Liver (tissue), 9 donors: ENCODE measurements around the gene UBE3D. TPM values are rescaled to one million over a fixed set of nuclear protein-coding genes. Genes with fewer than 3 reads are reported as not detected.
"Not testable (repeated sequence)": the region's sequence is repeated elsewhere in the genome, so short reads cannot be mapped to it uniquely, and the experiment has no call there.

ENCODE experiments used
- DNase-seq: peaks from one replicate; pipeline ENCODE4 v3.0.0-alpha.2; 2017; ENCODE audit warnings: low spot score
- H3K27ac ChIP-seq, 2 donors: one replicate each; pipeline ENCODE4 v1.7.0; 2013; ENCODE audit warnings: inconsistent platforms in 2 of 2, low read length in 2 of 2, control low read depth in 1 of 2, low read depth in 1 of 2, mild to moderate bottlenecking in 1 of 2
- H3K27me3 ChIP-seq, 4 donors: one replicate each; pipeline versions ENCODE4 v1.6.1 to v1.7.0; 2013; ENCODE audit warnings: low read length in 3 of 4, inconsistent platforms in 1 of 4, mild to moderate bottlenecking in 1 of 4, moderate library complexity in 1 of 4; ENCODE audit not compliant: control insufficient read depth in 4 of 4, insufficient read depth in 4 of 4
- H3K36me3 ChIP-seq, 4 donors: one replicate each; pipeline versions ENCODE4 v1.6.1 to v1.7.0; 2013; ENCODE audit warnings: low read length in 3 of 4, mild to moderate bottlenecking in 3 of 4, low read depth in 1 of 4, moderate library complexity in 1 of 4; ENCODE audit not compliant: control insufficient read depth in 4 of 4, insufficient read depth in 3 of 4
- H3K4me1 ChIP-seq, 4 donors: one replicate each; pipeline versions ENCODE4 v1.6.1 to v1.7.0; 2013; ENCODE audit warnings: low read length in 3 of 4, mild to moderate bottlenecking in 3 of 4, moderate library complexity in 1 of 4; ENCODE audit not compliant: control insufficient read depth in 4 of 4, insufficient read depth in 4 of 4
- H3K4me3 ChIP-seq, 3 donors: one replicate each; pipeline versions ENCODE4 v1.6.1 to v1.7.0; 2013; ENCODE audit warnings: low read length in 3 of 3, control low read depth in 1 of 3, low read depth in 1 of 3, mild to moderate bottlenecking in 1 of 3
- H3K9ac ChIP-seq, 2 donors: one replicate each; pipeline ENCODE4 v1.7.0; 2013; ENCODE audit warnings: low read length in 2 of 2, mild to moderate bottlenecking in 2 of 2, moderate library complexity in 2 of 2, control low read depth in 1 of 2, low read depth in 1 of 2
- H3K9me3 ChIP-seq, 4 donors: one replicate each; pipeline versions ENCODE4 v1.6.1 to v1.7.0; 2013; ENCODE audit warnings: low read length in 3 of 4; ENCODE audit not compliant: control insufficient read depth in 4 of 4
- ATF3 ChIP-seq: IDR thresholded peaks from 2 replicates; pipeline ENCODE4 v1.6.1; 2016; ENCODE audit warnings: antibody characterized with exemption
- CTCF ChIP-seq: fragments of 150-350 bp; IDR thresholded peaks from 2 replicates; pipeline ENCODE4 v1.5.1; 2017; ENCODE audit warnings: improper control_type of control experiment, low read depth, low read length; ENCODE audit not compliant: missing input control
- EGR1 ChIP-seq, 2 donors: IDR thresholded peaks; 2 replicates each; pipeline ENCODE4 v1.6.1; 2016 to 2018; ENCODE audit warnings: antibody characterized with exemption in 2 of 2, low read depth in 2 of 2
- FOXA1 ChIP-seq: IDR thresholded peaks from 2 replicates; pipeline ENCODE4 v1.6.1; 2016; ENCODE audit warnings: antibody characterized with exemption
- FOXA2 ChIP-seq: IDR thresholded peaks from 2 replicates; pipeline ENCODE4 v1.6.1; 2016; ENCODE audit warnings: antibody characterized with exemption
- GABPA ChIP-seq, 2 donors: IDR thresholded peaks in 1 of 2; conservative IDR thresholded peaks in 1 of 2; 2 replicates each; pipeline ENCODE4 v1.6.1; 2016; ENCODE audit warnings: antibody characterized with exemption in 2 of 2, mild to moderate bottlenecking in 1 of 2, moderate library complexity in 1 of 2
- HNF4A ChIP-seq, 2 donors: conservative IDR thresholded peaks; 2 replicates each; pipeline ENCODE4 v1.6.1; 2016; ENCODE audit warnings: antibody characterized with exemption in 2 of 2, mild to moderate bottlenecking in 2 of 2
- HNF4G ChIP-seq: IDR thresholded peaks from 2 replicates; pipeline ENCODE4 v1.6.1; 2016; ENCODE audit warnings: antibody characterized with exemption
- JUND ChIP-seq, 2 donors: IDR thresholded peaks; 2 replicates each; pipeline ENCODE4 v1.6.1; 2016; ENCODE audit warnings: antibody characterized with exemption in 2 of 2
- MAX ChIP-seq: IDR thresholded peaks from 2 replicates; pipeline ENCODE4 v1.6.1; 2016; ENCODE audit warnings: antibody characterized with exemption
- NR2F2 ChIP-seq: IDR thresholded peaks from 2 replicates; pipeline ENCODE4 v1.6.1; 2016; ENCODE audit warnings: antibody characterized with exemption
- RAD21 ChIP-seq, 2 donors: IDR thresholded peaks; 2 replicates each; pipeline ENCODE4 v1.6.1; 2016; ENCODE audit warnings: antibody characterized with exemption in 2 of 2, mild to moderate bottlenecking in 2 of 2
- REST ChIP-seq: IDR thresholded peaks from 2 replicates; pipeline ENCODE4 v1.6.1; 2016; ENCODE audit warnings: antibody characterized with exemption, mild to moderate bottlenecking
- RXRA ChIP-seq, 2 donors: IDR thresholded peaks; 2 replicates each; pipeline ENCODE4 v1.6.1; 2017 to 2018; ENCODE audit warnings: antibody characterized with exemption in 2 of 2, mild to moderate bottlenecking in 1 of 2
- SP1 ChIP-seq: IDR thresholded peaks from 2 replicates; pipeline ENCODE4 v1.6.1; 2018; ENCODE audit warnings: antibody characterized with exemption, mild to moderate bottlenecking
- TAF1 ChIP-seq: conservative IDR thresholded peaks from 2 replicates; pipeline ENCODE4 v1.6.1; 2016; ENCODE audit warnings: antibody characterized with exemption, mild to moderate bottlenecking
- YY1 ChIP-seq: IDR thresholded peaks from 2 replicates; pipeline ENCODE4 v1.6.1; 2016; ENCODE audit warnings: antibody characterized with exemption, mild to moderate bottlenecking
- ZBTB33 ChIP-seq: IDR thresholded peaks from 2 replicates; pipeline ENCODE4 v1.6.1; 2016; ENCODE audit warnings: antibody characterized with exemption
- WGBS: extraction: QIAGEN DNeasy Blood & Tissue Kit; methylation state at CpG from one replicate; pipeline ENCODE4 v1.1.7; 2013; 5-methylcytosine and 5-hydroxymethylcytosine counted together
- polyA plus RNA-seq, 2 donors: library from polyadenylated mRNA; stranded (reverse) in 1 of 2; unstranded in 1 of 2; fragments of 200-250 nt in 1 of 2; fragments of >200 nt in 1 of 2; fragmentation: Nextera tagmentation in 1 of 2; extraction: Ambion mirVana in 1 of 2; gene quantifications; one replicate each; pipeline versions ENCODE4 v1.2.1 to v1.2.3, GENCODE V29; 2013 to 2015
- total RNA-seq, 2 donors: library from RNA; depleted of rRNA; stranded (reverse); fragments of >200 nt; gene quantifications; one replicate each; pipeline ENCODE4 v1.2.3, GENCODE V29; 2014
- donor health status: healthy.
- donor health status: healthy.
- donor health status: healthy.
- donor health status: healthy.
- donor health status: healthy.

The UBE3D gene
- total and polyA plus RNA-seq, 4 donors: 0.78 to 6.4 (median 1.9) TPM

GRCh38 chr6:82862543-82862942 lies 203.1 kb downstream of the UBE3D start:
- Histone ChIP-seq H3K36me3 (no peaks in the 10 kb centered on the region), H3K4me1 (no peaks in the 10 kb centered on the region), H3K9ac (no peak overlapping the region), H3K27me3 (no peaks in the 10 kb centered on the region), H3K27ac (no peak overlapping the region), H3K9me3 (no peaks in the 10 kb centered on the region), H3K4me3 (no peak overlapping the region)
- DNase-seq: no peak
- WGBS: 58% methylated on average over 1 of the region's 1 CpG
- TF ChIP-seq SP1: no peak
- TF ChIP-seq JUND (IDR thresholded peaks at IDR 0.05): peak; percentile 15 to 25

- Histone ChIP-seq H3K4me3 (no peak overlapping the region), H3K9me3 (no peaks in the 10 kb centered on the region), H3K36me3 (no peaks in the 10 kb centered on the region), H3K27ac (no peak overlapping the region), H3K9ac (no peak overlapping the region), H3K27me3 (no peaks in the 10 kb centered on the region), H3K4me1 (no peaks in the 10 kb centered on the region)
- no peak for DNase-seq
- WGBS: 87% methylated on average over 1 of the region's 1 CpG
- TF ChIP-seq SP1 (no peak), ATF3 (no peak), YY1 (no peak), MAX (no peak), REST (no peak), RAD21 (IDR thresholded peaks at IDR 0.05) (no peak), JUND (IDR thresholded peaks at IDR 0.05) (no peak), HNF4A (conservative IDR thresholded peaks at IDR 0.05) (no peak), NR2F2 (no peak), TAF1 (no peak), FOXA1 (no peak), GABPA (IDR thresholded peaks at IDR 0.05 in 1 of 2, conservative IDR thresholded peaks at IDR 0.05 in 1 of 2) (no peak), RXRA (IDR thresholded peaks at IDR 0.05) (no peak), EGR1 (IDR thresholded peaks at IDR 0.05; ENCODE audit: low read depth in 2 of 2) (no peak), ZBTB33 (no peak), CTCF (no peak), HNF4G (no peak), FOXA2 (no peak)
Measured at GRCh38 chr6:82861121-82861520, 204.5 kb downstream of the UBE3D start.

GRCh38 chr6:82856077-82856476 lies 209.6 kb downstream of the UBE3D start:
- not testable (repeated sequence) for H3K9me3 ChIP-seq, H3K9ac ChIP-seq, H3K27ac ChIP-seq, DNase-seq, H3K4me3 ChIP-seq, H3K36me3 ChIP-seq, H3K4me1 ChIP-seq, H3K27me3 ChIP-seq
- WGBS: 85% methylated on average over 5 of the region's 5 CpGs

- not testable (repeated sequence) for H3K27ac ChIP-seq, H3K9me3 ChIP-seq, H3K36me3 ChIP-seq, H3K9ac ChIP-seq, H3K4me3 ChIP-seq, H3K27me3 ChIP-seq, DNase-seq, H3K4me1 ChIP-seq
- 67% methylated on average over 3 of the region's 3 CpGs for WGBS
Measured at GRCh38 chr6:82852904-82853303, 212.7 kb downstream of the UBE3D start.
